GM06990 (cell line): ENCODE measurements around the gene CLPTM1L.
"Not testable (repeated sequence)": the region's sequence is repeated elsewhere in the genome, so short reads cannot be mapped to it uniquely, and the experiment has no call there.

Experiments
- DNase-seq: peaks from one replicate; pipeline ENCODE4 v3.0.0-alpha.2; 2011; ENCODE audit not compliant: insufficient read length; ENCODE audit errors: extremely low read depth
- H3K27me3 ChIP-seq: replicated peaks from 2 replicates; pipeline ENCODE4 v1.6.0; 2011; ENCODE audit warnings: low read length; ENCODE audit not compliant: control insufficient read depth, insufficient read depth
- H3K36me3 ChIP-seq: 2 replicates; pipeline ENCODE4 v1.5.1; 2011; ENCODE audit warnings: low read length; ENCODE audit not compliant: control insufficient read depth, insufficient read depth
- H3K4me3 ChIP-seq: replicated peaks from 2 replicates; pipeline ENCODE4 v1.5.1; 2011; ENCODE audit warnings: low read depth, mild to moderate bottlenecking, control low read depth, low read length
- CTCF ChIP-seq: IDR thresholded peaks from 2 replicates; pipeline ENCODE4 v1.5.1; 2011; ENCODE audit warnings: low read length, control low read depth, mild to moderate bottlenecking, inconsistent platforms; ENCODE audit not compliant: insufficient read depth, poor library complexity, severe bottlenecking

The CLPTM1L gene

GRCh38 chr5:1294206-1294834 lies 50.6 kb downstream of the CLPTM1L start:
- Histone ChIP-seq H3K36me3 (no peaks in the 10 kb centered on the region), H3K27me3 (no peaks in the 10 kb centered on the region; the same call in 1 of the 2 replicates), H3K4me3 (no peak overlapping the region)
- no peak for TF ChIP-seq CTCF
- DNase-seq: no peak

GRCh38 chr5:1293416-1294205 lies 51.3 kb downstream of the CLPTM1L start:
- Histone ChIP-seq H3K27me3 (no peaks in the 10 kb centered on the region; the same call in 1 of the 2 replicates), H3K4me3 (no peak overlapping the region), H3K36me3 (no peaks in the 10 kb centered on the region)
- no peak for TF ChIP-seq CTCF
- DNase-seq: no peak

DNA sequence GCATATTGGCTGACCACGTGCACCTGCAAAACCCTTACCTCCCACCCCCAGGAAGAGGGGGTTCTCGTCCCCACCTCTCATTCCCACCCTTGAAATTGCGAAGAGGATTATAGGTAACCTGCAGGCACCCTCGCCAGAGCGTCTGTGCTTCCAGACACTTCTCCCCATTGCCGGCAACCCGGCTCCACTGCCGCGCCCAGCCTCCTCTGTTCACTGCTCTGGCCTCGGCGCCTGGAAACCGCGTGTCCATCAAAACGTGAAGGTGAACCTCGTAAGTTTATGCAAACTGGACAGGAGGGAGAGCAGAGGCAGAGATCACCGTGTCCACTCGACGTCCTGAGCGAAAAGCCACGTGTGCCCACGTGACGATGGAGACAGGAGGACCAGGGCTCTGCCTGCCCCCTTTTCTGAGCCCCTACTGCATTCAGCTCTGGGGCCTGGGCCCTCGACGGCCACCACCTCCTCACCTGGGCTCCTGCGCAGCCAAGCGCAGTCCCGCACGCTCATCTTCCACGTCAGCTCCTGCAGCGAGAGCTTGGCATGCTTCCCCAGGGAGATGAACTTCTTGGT lies 52.0 kb downstream of the CLPTM1L start:
- no peaks in the 10 kb centered on the region for H3K36me3 ChIP-seq

DNA sequence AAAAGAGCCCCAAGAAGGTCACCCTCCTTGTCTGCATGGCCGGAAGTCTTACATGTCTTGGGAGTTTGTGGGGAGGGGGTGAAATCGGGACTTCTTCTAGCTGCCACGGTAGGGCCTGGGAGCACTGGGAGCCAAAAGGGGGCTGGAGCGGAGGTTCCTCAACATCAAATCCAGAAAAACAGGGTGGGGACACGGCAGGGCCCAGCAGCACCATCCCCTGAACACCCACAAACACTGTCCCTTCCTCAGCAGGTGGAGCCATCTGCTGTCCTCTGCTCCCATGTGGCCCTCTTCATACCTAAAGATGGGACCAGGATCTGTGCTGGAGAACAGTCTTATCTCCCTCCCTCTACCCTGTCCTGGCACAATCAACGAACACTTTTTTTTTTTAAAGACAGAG lies 52.8 kb downstream of the CLPTM1L start:
- DNase-seq: no peak
- no peaks in the 10 kb centered on the region for H3K36me3 ChIP-seq
- no peak for TF ChIP-seq CTCF
- no peak overlapping the region for H3K4me3 ChIP-seq
- H3K27me3 ChIP-seq: no peaks in the 10 kb centered on the region; the same call in 1 of the 2 replicates

More for the DNA sequence above, 52.0 kb downstream of the CLPTM1L start:
- Histone ChIP-seq H3K4me3 (no peak overlapping the region), H3K27me3 (no peaks in the 10 kb centered on the region; the same call in 1 of the 2 replicates)
- no peak for TF ChIP-seq CTCF
- DNase-seq: no peak

GRCh38 chr5:1291611-1292080 lies 53.3 kb downstream of the CLPTM1L start:
- DNase-seq: no peak
- H3K4me3 ChIP-seq: no peak overlapping the region

DNA sequence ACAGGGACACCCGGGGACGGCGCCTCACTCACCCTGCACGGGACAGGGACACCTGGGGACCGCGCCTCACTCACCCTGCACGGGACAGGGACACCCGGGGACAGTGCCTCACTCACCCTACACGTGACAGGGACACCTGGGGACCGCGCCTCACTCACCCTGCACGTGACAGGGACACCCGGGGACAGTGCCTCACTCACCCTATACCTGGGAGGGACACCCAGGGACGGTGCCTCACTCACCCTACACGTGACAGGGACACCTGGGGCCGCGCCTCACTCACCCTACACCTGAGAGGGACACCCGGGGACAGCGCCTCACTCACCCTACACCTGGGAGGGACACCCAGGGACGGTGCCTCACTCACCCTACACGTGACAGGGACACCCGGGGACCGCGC lies 53.9 kb downstream of the CLPTM1L start:
- not testable (repeated sequence) for H3K4me3 ChIP-seq, H3K27me3 ChIP-seq, H3K36me3 ChIP-seq, DNase-seq

More at GRCh38 chr5:1291611-1292080, 53.3 kb downstream of the CLPTM1L start:
- no peaks in the 10 kb centered on the region for H3K36me3 ChIP-seq
- no peak for TF ChIP-seq CTCF
- no peaks in the 10 kb centered on the region; the same call in 1 of the 2 replicates for H3K27me3 ChIP-seq

DNA sequence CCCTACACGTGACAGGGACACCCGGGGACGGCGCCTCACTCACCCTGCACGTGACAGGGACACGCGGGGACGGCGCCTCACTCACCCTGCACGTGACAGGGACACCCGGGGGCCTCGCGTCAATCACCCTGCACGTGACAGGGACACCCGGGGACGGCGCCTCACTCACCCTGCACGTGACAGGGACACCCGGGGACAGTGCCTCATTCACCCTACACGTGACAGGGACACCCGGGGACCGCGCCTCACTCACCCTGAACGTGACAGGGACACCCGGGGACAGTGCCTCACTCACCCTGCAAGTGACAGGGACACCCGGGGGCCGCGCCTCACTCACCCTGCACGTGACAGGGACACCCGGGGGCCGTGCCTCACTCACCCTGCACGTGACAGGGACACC lies 55.3 kb downstream of the CLPTM1L start:
- not testable (repeated sequence) for H3K36me3 ChIP-seq, H3K27me3 ChIP-seq, H3K4me3 ChIP-seq, DNase-seq
